ENCODE results near the gene SELL. TPM values are rescaled to one million over a fixed set of nuclear protein-coding genes. Genes with fewer than 3 reads are reported as not detected.

SELL gene
- total RNA-seq, 4 donors from 2014 or later = 2.1 to 8.2 TPM; not detected in 2

- H3K27me3 ChIP-seq = peaks cover 12% of the 10 kb centered on the region
- no peak for ATAC-seq
- no peaks in the 10 kb centered on the region for H3K36me3 ChIP-seq
- no peak for TF ChIP-seq EP300 (IDR thresholded peaks at IDR 0.05)
- TF ChIP-seq POLR2AphosphoS5 (IDR thresholded peaks at IDR 0.05) = no peak
- TF ChIP-seq CTCF (IDR thresholded peaks at IDR 0.05) = no peak
- no peak for TF ChIP-seq POLR2A (IDR thresholded peaks at IDR 0.05)
- H3K4me1 ChIP-seq = no peaks in the 10 kb centered on the region
- H3K4me3 ChIP-seq = no peak overlapping the region
- H3K27ac ChIP-seq = no peak overlapping the region
- 69% methylated on average over 2 of the region's 2 CpGs; no CpG with 5 or more reads in 1 of the 2 donors for WGBS, 2 donors (ENCODE audit: low coverage in 1 of 2)
- H3K9me3 ChIP-seq = no peaks in the 10 kb centered on the region
These were observed 57.5 kb downstream of the SELL start for GRCh38 chr1:169653873-169654272.

GRCh38 chr1:169651035-169651434, 60.4 kb downstream of the SELL start:
- H3K9me3 ChIP-seq = no peaks in the 10 kb centered on the region
- H3K27ac ChIP-seq = no peak overlapping the region
- H3K27me3 ChIP-seq = peaks cover 2% of the 10 kb centered on the region
- no peak for ATAC-seq
- H3K36me3 ChIP-seq = no peaks in the 10 kb centered on the region
- no peaks in the 10 kb centered on the region for H3K4me1 ChIP-seq
- no peak for TF ChIP-seq POLR2A (IDR thresholded peaks at IDR 0.05)
- H3K4me3 ChIP-seq = no peak overlapping the region
- WGBS, 2 donors (ENCODE audit: low coverage in 1 of 2) = 53 to 56% methylated on average over 1 to 2 of the region's 2 CpGs

- ATAC-seq = no peak
- Histone ChIP-seq H3K4me3 (no peak overlapping the region), H3K27ac (no peak overlapping the region), H3K36me3 (no peaks in the 10 kb centered on the region), H3K27me3 (no peaks in the 10 kb centered on the region), H3K9me3 (no peaks in the 10 kb centered on the region), H3K4me1 (no peaks in the 10 kb centered on the region)
- TF ChIP-seq CTCF (IDR thresholded peaks at IDR 0.05) (no peak), POLR2A (IDR thresholded peaks at IDR 0.05) (no peak), EP300 (IDR thresholded peaks at IDR 0.05) (no peak), POLR2AphosphoS5 (IDR thresholded peaks at IDR 0.05) (no peak)
- 27 to 52% methylated on average over 4 of the region's 4 CpGs for WGBS, 2 donors (ENCODE audit: low coverage in 1 of 2)
These were observed 60.9 kb downstream of the SELL start for GRCh38 chr1:169650551-169650950.

- WGBS, 2 donors (ENCODE audit: low coverage in 1 of 2) = 20 to 38% methylated on average over 1 of the region's 1 CpG
- no peak for ATAC-seq
- no peaks in the 10 kb centered on the region for H3K9me3 ChIP-seq
These were observed 62.7 kb downstream of the SELL start for GRCh38 chr1:169648709-169649108.

GRCh38 chr1:169648187-169648586, 63.2 kb downstream of the SELL start:
- no peak for ATAC-seq
- Histone ChIP-seq H3K27ac (no peak overlapping the region), H3K27me3 (no peaks in the 10 kb centered on the region), H3K36me3 (no peaks in the 10 kb centered on the region), H3K4me1 (no peaks in the 10 kb centered on the region), H3K9me3 (no peaks in the 10 kb centered on the region), H3K4me3 (no peak overlapping the region)
- 39 to 69% methylated on average over 2 of the region's 2 CpGs for WGBS, 2 donors (ENCODE audit: low coverage in 1 of 2)
- TF ChIP-seq POLR2AphosphoS5 (IDR thresholded peaks at IDR 0.05) = no peak
- no peak for TF ChIP-seq EP300 (IDR thresholded peaks at IDR 0.05)
- no peak for TF ChIP-seq CTCF (IDR thresholded peaks at IDR 0.05)
- no peak for TF ChIP-seq POLR2A (IDR thresholded peaks at IDR 0.05)

More at GRCh38 chr1:169648709-169649108, 62.7 kb downstream of the SELL start:
- Histone ChIP-seq H3K4me1 (no peaks in the 10 kb centered on the region), H3K4me3 (no peak overlapping the region), H3K27me3 (no peaks in the 10 kb centered on the region), H3K27ac (no peak overlapping the region), H3K36me3 (no peaks in the 10 kb centered on the region)
- TF ChIP-seq EP300 (IDR thresholded peaks at IDR 0.05) = no peak
- no peak for TF ChIP-seq POLR2AphosphoS5 (IDR thresholded peaks at IDR 0.05)
- TF ChIP-seq POLR2A (IDR thresholded peaks at IDR 0.05) = no peak
- no peak for TF ChIP-seq CTCF (IDR thresholded peaks at IDR 0.05)
